Coronary artery (tissue), 2 donors: Measurements from ENCODE around the gene DOLPP1.
"Not testable (repeated sequence)": the region's sequence is repeated elsewhere in the genome, so short reads cannot be mapped to it uniquely, and the experiment has no call there.

ENCODE experiments used
- DNase-seq: peaks from one replicate; pipeline ENCODE4 v3.0.0-alpha.2; 2017; ENCODE audit warnings: low spot score
- H3K27ac ChIP-seq, 2 donors: fragments of 200-600 bp; sonication (generic); one replicate each; pipeline ENCODE4 v1.5.1; 2016 to 2019
- H3K4me3 ChIP-seq: fragments of 200-600 bp; sonication (generic); 2 replicates; pipeline ENCODE4 v1.5.1; 2016; ENCODE audit warnings: mild to moderate bottlenecking, moderate library complexity
- TF ChIP-seq, protein P1 (sequence below): fragments of 200-600 bp; sonication (generic); IDR thresholded peaks from one replicate; pipeline ENCODE4 v1.5.1; 2019; ENCODE audit warnings: antibody characterized with exemption

The DOLPP1 gene

GRCh38 chr9:129080601-129081387, at the start of gene DOLPP1:
Gene DOLPP1 (plus strand): TSS chr9:129081111. CDS start chr9:129081132, 21 bp downstream.
- TF ChIP-seq, protein P1, sequence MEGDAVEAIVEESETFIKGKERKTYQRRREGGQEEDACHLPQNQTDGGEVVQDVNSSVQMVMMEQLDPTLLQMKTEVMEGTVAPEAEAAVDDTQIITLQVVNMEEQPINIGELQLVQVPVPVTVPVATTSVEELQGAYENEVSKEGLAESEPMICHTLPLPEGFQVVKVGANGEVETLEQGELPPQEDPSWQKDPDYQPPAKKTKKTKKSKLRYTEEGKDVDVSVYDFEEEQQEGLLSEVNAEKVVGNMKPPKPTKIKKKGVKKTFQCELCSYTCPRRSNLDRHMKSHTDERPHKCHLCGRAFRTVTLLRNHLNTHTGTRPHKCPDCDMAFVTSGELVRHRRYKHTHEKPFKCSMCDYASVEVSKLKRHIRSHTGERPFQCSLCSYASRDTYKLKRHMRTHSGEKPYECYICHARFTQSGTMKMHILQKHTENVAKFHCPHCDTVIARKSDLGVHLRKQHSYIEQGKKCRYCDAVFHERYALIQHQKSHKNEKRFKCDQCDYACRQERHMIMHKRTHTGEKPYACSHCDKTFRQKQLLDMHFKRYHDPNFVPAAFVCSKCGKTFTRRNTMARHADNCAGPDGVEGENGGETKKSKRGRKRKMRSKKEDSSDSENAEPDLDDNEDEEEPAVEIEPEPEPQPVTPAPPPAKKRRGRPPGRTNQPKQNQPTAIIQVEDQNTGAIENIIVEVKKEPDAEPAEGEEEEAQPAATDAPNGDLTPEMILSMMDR: no peak
- DNase-seq: peak; percentile 99
- H3K27ac ChIP-seq: peak within 1 kb of the TSS; percentile 60 to 79
- peak within 1 kb of the TSS; percentile 81 for H3K4me3 ChIP-seq

- H3K27ac ChIP-seq: no peak overlapping the region
- no peak for DNase-seq
- TF ChIP-seq, protein P1: no peak
- no peak overlapping the region for H3K4me3 ChIP-seq
These were observed 49.4 kb upstream of the DOLPP1 start for GRCh38 chr9:129031514-129031913.

GRCh38 chr9:129032541-129033159, 48.3 kb upstream of the DOLPP1 start:
- Histone ChIP-seq H3K4me3 (no peak overlapping the region), H3K27ac (no peak overlapping the region)
- TF ChIP-seq, protein P1: no peak
- DNase-seq: no peak

- no peak overlapping the region for H3K27ac ChIP-seq
- TF ChIP-seq, protein P1: no peak
- no peak overlapping the region for H3K4me3 ChIP-seq
- DNase-seq: no peak
These were observed 47.7 kb upstream of the DOLPP1 start for GRCh38 chr9:129033216-129033615.

DNA sequence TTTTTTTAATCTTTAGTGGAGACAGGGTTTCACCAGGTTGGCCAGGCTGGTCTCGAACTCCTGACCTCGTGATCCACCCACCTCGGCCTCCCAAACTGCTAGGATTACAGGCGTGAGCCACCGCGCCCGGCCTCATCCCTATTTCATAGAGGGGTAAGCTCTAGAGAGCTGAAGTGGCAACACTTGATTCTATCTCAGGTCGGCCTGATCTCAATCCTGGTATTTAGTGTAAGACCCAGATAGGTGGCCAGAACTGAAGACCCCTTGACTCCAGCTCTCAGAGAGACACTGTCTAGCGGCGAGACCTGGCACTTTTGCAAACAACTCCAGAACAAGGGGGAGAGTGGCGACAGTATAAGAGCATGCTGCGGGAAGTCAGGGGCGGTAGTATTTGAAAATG, 45.1 kb upstream of the DOLPP1 start:
- DNase-seq: not testable (repeated sequence)
- Histone ChIP-seq H3K4me3 (peak overlapping the region; percentile 94), H3K27ac (peak overlapping the region; percentile 55 to 87)

DNA sequence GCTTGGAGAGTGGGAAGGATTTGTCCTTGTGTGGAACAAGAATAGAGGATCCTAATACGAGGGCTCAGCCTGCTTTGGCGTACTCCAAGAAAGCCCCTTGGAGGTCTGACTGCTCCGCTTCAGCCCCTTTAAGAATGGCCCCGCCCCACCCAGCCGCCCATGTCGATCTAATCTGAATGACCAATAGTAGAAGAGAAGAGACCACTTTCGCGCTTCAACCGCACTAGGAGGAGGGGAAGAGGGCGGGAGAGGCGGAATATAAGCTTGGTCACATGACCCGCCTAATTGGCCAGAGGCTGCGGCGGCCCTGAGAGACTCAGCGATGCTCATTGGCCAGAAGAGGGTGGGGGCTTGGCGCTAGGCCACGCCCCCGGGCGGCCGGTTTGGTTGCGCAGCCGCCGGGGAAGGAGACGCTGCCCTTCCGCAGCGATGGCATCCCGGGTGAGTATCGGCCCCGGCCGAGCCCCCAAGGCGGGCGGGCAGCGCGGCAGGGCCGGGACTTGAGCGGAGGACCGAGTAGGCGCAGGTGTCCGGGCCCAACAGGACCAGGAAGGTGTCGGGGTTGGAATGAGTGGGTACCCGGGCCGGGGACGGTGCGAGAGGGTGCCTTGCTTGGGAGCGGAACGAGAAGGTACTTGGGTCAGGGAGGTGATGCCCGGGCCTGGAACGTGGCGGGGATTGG, 44.5 kb upstream of the DOLPP1 start, which contains the start of gene MIGA2:
TSS of gene MIGA2 (plus strand) at position 386 of the 682 bp plus-strand sequence. CDS start 3,969 bp downstream, outside the sequence.
- Histone ChIP-seq H3K27ac (peak within 1 kb of the TSS; percentile 66 to 87), H3K4me3 (peak within 1 kb of the TSS; percentile 94)
- TF ChIP-seq, protein P1: no peak
- DNase-seq: peak; percentile 99
